Measurements from ENCODE around the gene DBET. TPM values are rescaled to one million over a fixed set of nuclear protein-coding genes. Genes with fewer than 3 reads are reported as not detected.
"Not testable (repeated sequence)": the region's sequence is repeated elsewhere in the genome, so short reads cannot be mapped to it uniquely, and the experiment has no call there.

DBET gene
- polyA plus RNA-seq, 1 donor, result not detected

- H3K27ac ChIP-seq (ENCODE audit: low read length), result not testable (repeated sequence)
- peak in 1 of 2 donors; percentile 11 for DNase-seq
- WGBS (ENCODE audit: insufficient coverage, low lambda C conversion rate), result 68% methylated on average over 6 of the region's 6 CpGs
These were observed 44.5 kb downstream of the DBET start for GRCh38 chr4:190108756-190109155.

GRCh38 chr4:190109390-190110011, 45.2 kb downstream of the DBET start:
- H3K27ac ChIP-seq (ENCODE audit: low read length); H3K4me1 ChIP-seq (ENCODE audit: control insufficient read depth, insufficient read depth, low read length); H3K9me3 ChIP-seq (ENCODE audit: control insufficient read depth, low read depth, low read length); H3K4me3 ChIP-seq (ENCODE audit: low read length); H3K27me3 ChIP-seq (ENCODE audit: control insufficient read depth, insufficient read depth, low read length); DNase-seq; H3K36me3 ChIP-seq (ENCODE audit: control insufficient read depth, insufficient read depth, low read length): not testable (repeated sequence)
- WGBS (ENCODE audit: insufficient coverage, low lambda C conversion rate), result 16% methylated on average over 1 of the region's 1 CpG

More at GRCh38 chr4:190108756-190109155, 44.5 kb downstream of the DBET start:
- not testable (repeated sequence) for H3K9me3 ChIP-seq (ENCODE audit: control insufficient read depth, low read depth, low read length); H3K36me3 ChIP-seq (ENCODE audit: control insufficient read depth, insufficient read depth, low read length); H3K4me1 ChIP-seq (ENCODE audit: control insufficient read depth, insufficient read depth, low read length); H3K27me3 ChIP-seq (ENCODE audit: control insufficient read depth, insufficient read depth, low read length); H3K4me3 ChIP-seq (ENCODE audit: low read length)

- DNase-seq; H3K9me3 ChIP-seq (ENCODE audit: control insufficient read depth, low read depth, low read length); H3K4me3 ChIP-seq (ENCODE audit: low read length): not testable (repeated sequence)
These were observed 45.7 kb downstream of the DBET start for GRCh38 chr4:190110033-190110432.

GRCh38 chr4:190110570-190111295, 46.4 kb downstream of the DBET start:
- H3K4me1 ChIP-seq (ENCODE audit: control insufficient read depth, insufficient read depth, low read length), result not testable (repeated sequence)
- 64% methylated on average over 4 of the region's 4 CpGs for WGBS (ENCODE audit: insufficient coverage, low lambda C conversion rate)

More at GRCh38 chr4:190110033-190110432, 45.7 kb downstream of the DBET start:
- not testable (repeated sequence) for H3K27ac ChIP-seq (ENCODE audit: low read length); H3K27me3 ChIP-seq (ENCODE audit: control insufficient read depth, insufficient read depth, low read length); H3K36me3 ChIP-seq (ENCODE audit: control insufficient read depth, insufficient read depth, low read length); H3K4me1 ChIP-seq (ENCODE audit: control insufficient read depth, insufficient read depth, low read length)

GRCh38 chr4:190112879-190113278, 48.6 kb downstream of the DBET start:
- WGBS (ENCODE audit: insufficient coverage, low lambda C conversion rate), result 100% methylated on average over 1 of the region's 3 CpGs
- DNase-seq; H3K36me3 ChIP-seq (ENCODE audit: control insufficient read depth, insufficient read depth, low read length); H3K27ac ChIP-seq (ENCODE audit: low read length); H3K4me1 ChIP-seq (ENCODE audit: control insufficient read depth, insufficient read depth, low read length); H3K27me3 ChIP-seq (ENCODE audit: control insufficient read depth, insufficient read depth, low read length); H3K9me3 ChIP-seq (ENCODE audit: control insufficient read depth, low read depth, low read length); H3K4me3 ChIP-seq (ENCODE audit: low read length): not testable (repeated sequence)

More at GRCh38 chr4:190110570-190111295, 46.4 kb downstream of the DBET start:
- DNase-seq; H3K9me3 ChIP-seq (ENCODE audit: control insufficient read depth, low read depth, low read length); H3K36me3 ChIP-seq (ENCODE audit: control insufficient read depth, insufficient read depth, low read length); H3K27me3 ChIP-seq (ENCODE audit: control insufficient read depth, insufficient read depth, low read length); H3K4me3 ChIP-seq (ENCODE audit: low read length); H3K27ac ChIP-seq (ENCODE audit: low read length): not testable (repeated sequence)

GRCh38 chr4:190114991-190115390, 50.7 kb downstream of the DBET start:
- H3K27me3 ChIP-seq (ENCODE audit: control insufficient read depth, insufficient read depth, low read length); H3K27ac ChIP-seq (ENCODE audit: low read length); H3K9me3 ChIP-seq (ENCODE audit: control insufficient read depth, low read depth, low read length); DNase-seq; H3K36me3 ChIP-seq (ENCODE audit: control insufficient read depth, insufficient read depth, low read length); H3K4me1 ChIP-seq (ENCODE audit: control insufficient read depth, insufficient read depth, low read length); H3K4me3 ChIP-seq (ENCODE audit: low read length): not testable (repeated sequence)
- 46% methylated on average over 2 of the region's 3 CpGs for WGBS (ENCODE audit: insufficient coverage, low lambda C conversion rate)

Other genes with a start within 250 kb of the DBET start
- gene FRG1, start 123.6 kb upstream of the DBET start, polyA plus RNA-seq, result 41.3 TPM
- not detected for gene FRG2, start 37.2 kb upstream of the DBET start, polyA plus RNA-seq
- gene DUX4, start 109.3 kb downstream of the DBET start, polyA plus RNA-seq, result 0.06 TPM

All from large intestine (tissue), 3 donors.